Trophoblast cell (in vitro differentiated cells and primary cell): ENCODE measurements around the gene H2AZ2.
"Not testable (repeated sequence)": the region's sequence is repeated elsewhere in the genome, so short reads cannot be mapped to it uniquely, and the experiment has no call there.

Source experiments
- DNase-seq, 2 donors: peaks; one replicate each; pipeline ENCODE4 v3.0.0-alpha.2; 2016
- H2AFZ ChIP-seq: 2 replicates; pipeline ENCODE4 v1.6.1; 2013; ENCODE audit warnings: low read length, moderate library complexity, mild to moderate bottlenecking; ENCODE audit not compliant: insufficient read depth, poor library complexity
- H2AK5ac ChIP-seq: 2 replicates; pipeline ENCODE4 v1.6.1; 2013; ENCODE audit warnings: mild to moderate bottlenecking, low read length
- H2BK120ac ChIP-seq: 2 replicates; pipeline ENCODE4 v1.6.1; 2013; ENCODE audit warnings: low read length, mild to moderate bottlenecking, moderate library complexity; ENCODE audit not compliant: insufficient read depth, poor library complexity
- H2BK12ac ChIP-seq: 2 replicates; pipeline ENCODE4 v1.6.1; 2013; ENCODE audit warnings: mild to moderate bottlenecking, low read length, moderate library complexity
- H2BK5ac ChIP-seq: 2 replicates; pipeline ENCODE4 v1.6.1; 2013; ENCODE audit warnings: low read length, low read depth, moderate library complexity, mild to moderate bottlenecking; ENCODE audit not compliant: poor library complexity
- H3K14ac ChIP-seq: 2 replicates; pipeline ENCODE4 v1.6.1; 2013; ENCODE audit warnings: mild to moderate bottlenecking, low read length
- H3K18ac ChIP-seq: 2 replicates; pipeline ENCODE4 v1.6.1; 2013; ENCODE audit warnings: mild to moderate bottlenecking, low read length
- H3K23ac ChIP-seq: 2 replicates; pipeline ENCODE4 v1.6.1; 2013; ENCODE audit warnings: low read length
- H3K27ac ChIP-seq: 2 replicates; pipeline ENCODE4 v1.5.1; 2013; ENCODE audit warnings: low read depth, mild to moderate bottlenecking, inconsistent platforms, low read length, moderate library complexity
- H3K27me3 ChIP-seq: 2 replicates; pipeline ENCODE4 v1.6.1; 2013; ENCODE audit warnings: inconsistent platforms, mild to moderate bottlenecking, low read length, moderate library complexity; ENCODE audit not compliant: insufficient read depth
- H3K36me3 ChIP-seq, 2 experiments: 1 replicate in 1 of 2; 2 replicates in 1 of 2; pipeline ENCODE4 v1.6.1; 2013; ENCODE audit warnings: low read length in 2 of 2, mild to moderate bottlenecking in 2 of 2, moderate library complexity in 1 of 2; ENCODE audit not compliant: insufficient read depth in 2 of 2, control insufficient read depth in 1 of 2
- H3K4ac ChIP-seq: 2 replicates; pipeline ENCODE4 v1.6.1; 2013; ENCODE audit warnings: low read depth, mild to moderate bottlenecking, low read length, moderate library complexity
- H3K4me1 ChIP-seq, 2 experiments: 1 replicate in 1 of 2; 2 replicates in 1 of 2; pipeline ENCODE4 v1.6.1; 2013; ENCODE audit warnings: low read length in 2 of 2, mild to moderate bottlenecking in 2 of 2, moderate library complexity in 1 of 2; ENCODE audit not compliant: insufficient read depth in 2 of 2, control insufficient read depth in 1 of 2
- H3K4me2 ChIP-seq: 2 replicates; pipeline ENCODE4 v1.6.1; 2013; ENCODE audit warnings: inconsistent platforms, mild to moderate bottlenecking, low read length, moderate library complexity
- H3K4me3 ChIP-seq: 2 replicates; pipeline ENCODE4 v1.5.1; 2013; ENCODE audit warnings: mild to moderate bottlenecking, low read depth, low read length, inconsistent platforms
- H3K79me1 ChIP-seq: one replicate; pipeline ENCODE4 v1.6.1; 2013; ENCODE audit warnings: low read length
- H3K79me2 ChIP-seq: 2 replicates; pipeline ENCODE4 v1.6.1; 2013; ENCODE audit warnings: low read length, mild to moderate bottlenecking; ENCODE audit not compliant: control insufficient read depth, insufficient read depth, poor library complexity
- H3K9ac ChIP-seq: 2 replicates; pipeline ENCODE4 v1.6.1; 2013; ENCODE audit warnings: mild to moderate bottlenecking, low read length
- H3K9me3 ChIP-seq: 2 replicates; pipeline ENCODE4 v1.6.1; 2013; ENCODE audit warnings: low read depth, mild to moderate bottlenecking, control low read depth, inconsistent platforms, low read length; ENCODE audit not compliant: insufficient read depth
- H4K12ac ChIP-seq: 2 replicates; pipeline ENCODE4 v1.6.1; 2013; ENCODE audit warnings: low read depth, mild to moderate bottlenecking, low read length, moderate library complexity
- H4K8ac ChIP-seq: 2 replicates; pipeline ENCODE4 v1.6.1; 2013; ENCODE audit warnings: low read depth, mild to moderate bottlenecking, low read length, moderate library complexity
- H4K91ac ChIP-seq: one replicate; pipeline ENCODE4 v1.6.1; 2013; ENCODE audit warnings: low read depth, mild to moderate bottlenecking, low read length, moderate library complexity
- WGBS: extraction: QIAGEN DNeasy Blood & Tissue Kit; methylation state at CpG from one replicate; pipeline ENCODE4 v1.1.7; 2013; ENCODE audit warnings: missing lambda C conversion rate; ENCODE audit not compliant: insufficient read length, insufficient coverage; ENCODE audit errors: extremely low coverage; 5-methylcytosine and 5-hydroxymethylcytosine counted together

H2AZ2 gene

GRCh38 chr7:44789990-44790389, 57.9 kb downstream of the H2AZ2 start:
- Histone ChIP-seq H3K18ac (no peak overlapping the region), H3K79me2 (no peaks in the 10 kb centered on the region)

GRCh38 chr7:44787762-44788161, 60.1 kb downstream of the H2AZ2 start:
- Histone ChIP-seq H3K36me3 (no peaks in the 10 kb centered on the region), H3K18ac (no peak overlapping the region), H3K14ac (no peak overlapping the region), H3K4me3 (no peak overlapping the region), H3K79me2 (no peaks in the 10 kb centered on the region), H2BK120ac (no peak overlapping the region), H2BK12ac (no peak overlapping the region), H3K4ac (no peak overlapping the region), H3K79me1 (no peaks in the 10 kb centered on the region), H3K9ac (no peak overlapping the region), H4K91ac (no peak overlapping the region), H2AK5ac (no peak overlapping the region), H3K27ac (no peak overlapping the region), H3K27me3 (no peaks in the 10 kb centered on the region), H2BK5ac (no peak overlapping the region), H3K9me3 (peaks cover 8% of the 10 kb centered on the region), H3K23ac (no peak overlapping the region), H4K8ac (no peak overlapping the region), H3K4me1 (peaks cover 0 to 4% of the 10 kb centered on the region in 2 experiments), H3K4me2 (no peak overlapping the region), H2AFZ (no peak overlapping the region), H4K12ac (no peak overlapping the region)
- no peak for DNase-seq
- WGBS: no CpG with 5 or more reads among the region's 3 CpGs

More at GRCh38 chr7:44789990-44790389, 57.9 kb downstream of the H2AZ2 start:
- Histone ChIP-seq H2AK5ac (no peak overlapping the region), H2BK5ac (no peak overlapping the region), H4K8ac (no peak overlapping the region), H2AFZ (no peak overlapping the region), H3K79me1 (no peaks in the 10 kb centered on the region), H4K91ac (no peak overlapping the region), H3K9me3 (no peaks in the 10 kb centered on the region), H2BK120ac (no peak overlapping the region), H3K4me3 (no peak overlapping the region), H2BK12ac (no peak overlapping the region), H3K27me3 (no peaks in the 10 kb centered on the region), H3K27ac (no peak overlapping the region), H3K23ac (no peak overlapping the region), H3K4ac (no peak overlapping the region), H3K4me2 (no peak overlapping the region), H3K36me3 (no peaks in the 10 kb centered on the region), H3K14ac (no peak overlapping the region), H4K12ac (no peak overlapping the region), H3K9ac (no peak overlapping the region), H3K4me1 (peaks cover 0 to 4% of the 10 kb centered on the region in 2 experiments)
- no CpG with 5 or more reads among the region's 5 CpGs for WGBS
- DNase-seq: peak in 1 of 2 donors; percentile 55

GRCh38 chr7:44787041-44787440, 60.8 kb downstream of the H2AZ2 start:
- Histone ChIP-seq H3K4me2 (no peak overlapping the region), H3K4me3 (no peak overlapping the region)
- WGBS: no CpG with 5 or more reads among the region's 4 CpGs

GRCh38 chr7:44785218-44785617, 62.7 kb downstream of the H2AZ2 start:
- not testable (repeated sequence) for H3K14ac ChIP-seq, H4K91ac ChIP-seq, H3K27ac ChIP-seq, H2BK120ac ChIP-seq, H4K12ac ChIP-seq, H3K4me1 ChIP-seq, H3K4me3 ChIP-seq, H2AFZ ChIP-seq, H3K18ac ChIP-seq, H2BK5ac ChIP-seq, H3K4me2 ChIP-seq, H2BK12ac ChIP-seq, H3K79me1 ChIP-seq, H3K27me3 ChIP-seq, H3K9ac ChIP-seq, H3K36me3 ChIP-seq, H2AK5ac ChIP-seq, DNase-seq, H3K79me2 ChIP-seq, H4K8ac ChIP-seq, H3K4ac ChIP-seq, H3K23ac ChIP-seq
- no CpG with 5 or more reads among the region's 3 CpGs for WGBS
- H3K9me3 ChIP-seq: peaks cover 11% of the 10 kb centered on the region

More at GRCh38 chr7:44787041-44787440, 60.8 kb downstream of the H2AZ2 start:
- Histone ChIP-seq H3K9me3 (peaks cover 9% of the 10 kb centered on the region), H4K91ac (no peak overlapping the region), H3K18ac (no peak overlapping the region), H2BK120ac (no peak overlapping the region), H2AFZ (no peak overlapping the region), H3K27ac (no peak overlapping the region), H3K79me2 (no peaks in the 10 kb centered on the region), H3K4ac (no peak overlapping the region), H4K8ac (no peak overlapping the region), H3K27me3 (no peaks in the 10 kb centered on the region), H3K36me3 (no peaks in the 10 kb centered on the region), H3K9ac (no peak overlapping the region), H3K4me1 (peaks cover 0 to 4% of the 10 kb centered on the region in 2 experiments), H3K79me1 (no peaks in the 10 kb centered on the region), H2BK12ac (no peak overlapping the region), H2AK5ac (no peak overlapping the region), H2BK5ac (no peak overlapping the region), H3K14ac (no peak overlapping the region), H3K23ac (no peak overlapping the region), H4K12ac (no peak overlapping the region)
- no peak for DNase-seq
